Parathyroid adenoma (tissue), 2 donors: ENCODE results near the gene P3H3.

ENCODE experiments used
- H2AFZ ChIP-seq: fragments of 300-600 bp; sonication (generic); one replicate; pipeline ENCODE4 v1.7.0; 2017; ENCODE audit warnings: antibody characterized with exemption, mild to moderate bottlenecking
- H3K27ac ChIP-seq: fragments of 300-600 bp; sonication (generic); one replicate; pipeline ENCODE4 v1.7.0; 2017
- H3K27me3 ChIP-seq: fragments of 300-600 bp; sonication (generic); one replicate; pipeline ENCODE4 v1.7.0; 2017; ENCODE audit warnings: low read length; ENCODE audit not compliant: control insufficient read depth, insufficient read depth
- H3K36me3 ChIP-seq: fragments of 300-600 bp; sonication (generic); one replicate; pipeline ENCODE4 v1.7.0; 2017; ENCODE audit warnings: low read length; ENCODE audit not compliant: control insufficient read depth, insufficient read depth
- H3K4me1 ChIP-seq: fragments of 300-600 bp; sonication (generic); one replicate; pipeline ENCODE4 v1.7.0; 2017; ENCODE audit warnings: control low read depth
- H3K4me2 ChIP-seq: fragments of 300-600 bp; sonication (generic); one replicate; pipeline ENCODE4 v1.7.0; 2017; ENCODE audit warnings: low read length
- H3K4me3 ChIP-seq: fragments of 300-600 bp; sonication (generic); one replicate; pipeline ENCODE4 v1.7.0; 2017; ENCODE audit warnings: low read depth, low read length
- H3K79me2 ChIP-seq: fragments of 300-600 bp; sonication (generic); one replicate; pipeline ENCODE4 v1.7.0; 2017; ENCODE audit warnings: control low read depth
- H3K9ac ChIP-seq: fragments of 300-600 bp; sonication (generic); one replicate; pipeline ENCODE4 v1.7.0; 2017; ENCODE audit warnings: mild to moderate bottlenecking
- H3K9me3 ChIP-seq: fragments of 300-600 bp; sonication (generic); one replicate; pipeline ENCODE4 v1.7.0; 2017; ENCODE audit warnings: low read length; ENCODE audit not compliant: control insufficient read depth
- CTCF ChIP-seq: fragments of 300-600 bp; sonication (generic); IDR thresholded peaks from one replicate; pipeline ENCODE4 v1.7.0; 2017; ENCODE audit warnings: antibody characterized with exemption, mild to moderate bottlenecking
- donor health status: primary hyperparathyroidism.

P3H3 gene

GRCh38 chr12:6820166-6820565, 8.0 kb upstream of the P3H3 start:
- no peak overlapping the region for H3K9ac ChIP-seq

DNA sequence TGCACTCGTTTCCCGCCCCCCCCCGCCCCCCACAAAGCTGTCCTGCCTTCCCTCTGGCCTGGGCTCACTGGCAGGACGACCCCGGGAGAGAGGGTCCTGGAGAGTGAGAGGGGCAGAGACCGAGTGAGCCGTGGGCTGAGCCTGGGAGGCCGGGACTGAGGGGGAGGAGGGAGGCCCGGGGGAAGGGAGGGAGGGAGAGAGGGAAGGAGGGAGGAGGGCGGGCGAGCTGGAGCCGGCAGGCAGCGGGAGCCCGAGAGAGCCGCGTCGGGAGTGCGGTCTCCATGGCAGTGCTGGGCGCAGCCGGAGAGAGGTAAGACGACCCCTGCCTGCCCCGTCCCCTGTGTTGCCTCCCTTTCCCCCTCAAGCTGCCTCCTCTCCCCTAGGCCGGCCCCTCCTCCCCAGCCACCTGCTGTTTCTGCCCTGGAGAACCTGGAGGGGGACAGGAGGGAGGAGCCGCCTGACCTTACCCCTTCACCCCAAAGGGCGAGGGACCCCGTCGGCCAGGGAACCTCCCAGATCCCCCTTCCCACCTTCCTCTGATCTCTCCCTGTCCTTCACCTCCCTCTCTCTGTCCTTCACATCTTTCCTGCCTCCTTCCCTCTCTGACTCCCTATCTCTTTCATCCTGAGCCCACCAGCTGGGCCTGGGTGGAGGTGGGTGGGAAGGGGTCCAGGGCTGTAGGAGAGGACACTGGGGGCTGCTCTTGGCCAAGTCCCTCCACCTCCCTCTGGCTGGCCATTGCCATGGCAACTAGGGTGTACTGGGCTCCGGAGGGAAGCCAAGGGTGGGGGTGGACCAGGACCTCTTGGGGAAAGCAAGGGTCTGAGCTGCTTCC, 6.4 kb upstream of the P3H3 start, which contains the start of gene GPR162:
Gene GPR162 (plus strand): TSS at position 231 of the 835 bp plus-strand sequence. CDS start 2,078 bp downstream, outside the sequence.
- Histone ChIP-seq H3K27me3 (no peaks in the 10 kb centered on the region), H3K9ac (no peak within 1 kb of the TSS), H3K4me1 (peaks cover 8% of the 10 kb centered on the region), H3K79me2 (no peaks in the 10 kb centered on the region), H2AFZ (peak within 1 kb of the TSS; percentile 70), H3K9me3 (no peaks in the 10 kb centered on the region), H3K4me2 (peak within 1 kb of the TSS; percentile 86), H3K4me3 (peak within 1 kb of the TSS; percentile 69), H3K27ac (peak within 1 kb of the TSS; percentile 31), H3K36me3 (no peaks in the 10 kb centered on the region)
- no peak for TF ChIP-seq CTCF

More at GRCh38 chr12:6820166-6820565, 8.0 kb upstream of the P3H3 start:
- peaks cover 6% of the 10 kb centered on the region for H3K4me1 ChIP-seq
- no peak for TF ChIP-seq CTCF
- H3K9me3 ChIP-seq, result no peaks in the 10 kb centered on the region
- no peak overlapping the region for H2AFZ ChIP-seq
- H3K36me3 ChIP-seq, result no peaks in the 10 kb centered on the region
- no peak overlapping the region for H3K4me3 ChIP-seq
- no peak overlapping the region for H3K27ac ChIP-seq
- H3K4me2 ChIP-seq, result no peak overlapping the region
- H3K27me3 ChIP-seq, result no peaks in the 10 kb centered on the region
- no peaks in the 10 kb centered on the region for H3K79me2 ChIP-seq

GRCh38 chr12:6822426-6823135, 5.6 kb upstream of the P3H3 start:
- TF ChIP-seq CTCF, result no peak
- H3K27ac ChIP-seq, result no peak overlapping the region
- peak overlapping the region; percentile 86 for H3K4me2 ChIP-seq
- H3K4me3 ChIP-seq, result peak overlapping the region; percentile 69
- no peaks in the 10 kb centered on the region for H3K9me3 ChIP-seq
- no peaks in the 10 kb centered on the region for H3K36me3 ChIP-seq
- no peaks in the 10 kb centered on the region for H3K79me2 ChIP-seq
- no peaks in the 10 kb centered on the region for H3K27me3 ChIP-seq
- no peak overlapping the region for H3K9ac ChIP-seq
- H2AFZ ChIP-seq, result no peak overlapping the region
- peaks cover 16% of the 10 kb centered on the region for H3K4me1 ChIP-seq

- Histone ChIP-seq H3K4me2 (no peak overlapping the region), H3K9me3 (no peaks in the 10 kb centered on the region), H3K27ac (no peak overlapping the region), H3K4me1 (peaks cover 16% of the 10 kb centered on the region), H2AFZ (no peak overlapping the region), H3K4me3 (no peak overlapping the region), H3K79me2 (no peaks in the 10 kb centered on the region), H3K9ac (no peak overlapping the region), H3K36me3 (no peaks in the 10 kb centered on the region), H3K27me3 (no peaks in the 10 kb centered on the region)
- TF ChIP-seq CTCF, result no peak
Observed at GRCh38 chr12:6823182-6824084, 4.8 kb upstream of the P3H3 start.
